Uterus (tissue), 4 donors: Measurements from ENCODE around the gene ZNF668. TPM values are rescaled to one million over a fixed set of nuclear protein-coding genes. Genes with fewer than 3 reads are reported as not detected.

Experiments
- DNase-seq, 2 donors: peaks; one replicate each; pipeline ENCODE4 v3.0.0-alpha.2; 2019 to 2020
- H3K27ac ChIP-seq, 2 donors: fragments of 200-600 bp; sonication (generic); 1 replicate in 1 of 2; 2 replicates in 1 of 2; pipeline ENCODE4 v1.5.1; 2016 to 2018
- H3K27me3 ChIP-seq, 2 donors: fragments of 200-600 bp; sonication (generic); one replicate each; pipeline ENCODE4 v1.5.1; 2018 to 2019; ENCODE audit warnings: control low read depth in 1 of 2
- H3K36me3 ChIP-seq, 2 donors: fragments of 200-600 bp; sonication (generic); one replicate each; pipeline ENCODE4 v1.5.1; 2019; ENCODE audit warnings: control low read depth in 1 of 2
- H3K4me1 ChIP-seq, 2 donors: fragments of 200-600 bp; sonication (generic); one replicate each; pipeline ENCODE4 v1.5.1; 2018 to 2019; ENCODE audit warnings: control low read depth in 1 of 2
- H3K4me3 ChIP-seq, 2 donors: fragments of 200-600 bp; sonication (generic); 1 replicate in 1 of 2; 2 replicates in 1 of 2; pipeline ENCODE4 v1.5.1; 2018 to 2019; ENCODE audit warnings: mild to moderate bottlenecking in 1 of 2
- H3K9me3 ChIP-seq, 2 donors: fragments of 200-600 bp; sonication (generic); one replicate each; pipeline ENCODE4 v1.5.1; 2019; ENCODE audit warnings: control low read depth in 1 of 2
- CTCF ChIP-seq, 4 experiments: fragments of 200-600 bp in 2 of 4; fragments of 450-650 bp in 2 of 4; sonication (generic) in 2 of 4; IDR thresholded peaks; one replicate each; pipeline ENCODE4 v1.5.1; 2016 to 2019; ENCODE audit warnings: antibody characterized with exemption in 4 of 4, mild to moderate bottlenecking in 2 of 4, moderate library complexity in 1 of 4
- POLR2A ChIP-seq, 2 donors: fragments of 450-650 bp; IDR thresholded peaks; one replicate each; pipeline ENCODE4 v1.6.1; 2016; ENCODE audit warnings: antibody characterized with exemption in 2 of 2, mild to moderate bottlenecking in 1 of 2, moderate library complexity in 1 of 2
- intact Hi-C: fragments of 100-400 bp; cut with DNase I; formaldehyde crosslinking; loops from one replicate; pipeline ENCODE4 v1.15.1; 2023; ENCODE audit warnings: low total_unique reads
- total RNA-seq, 4 donors: library from RNA; depleted of rRNA in 3 of 4; stranded (reverse); fragments of >200 nt in 3 of 4; gene quantifications; one replicate each; pipeline versions ENCODE4 v1.1.0 to v1.2.4, GENCODE V29; 2014 to 2023
- donor health status: DM: yes; HTN: yes; CAD: no.

The ZNF668 gene
- total RNA-seq, 4 donors from 2014 or later = 4.4 to 20.6 (median 6.4) TPM

DNA sequence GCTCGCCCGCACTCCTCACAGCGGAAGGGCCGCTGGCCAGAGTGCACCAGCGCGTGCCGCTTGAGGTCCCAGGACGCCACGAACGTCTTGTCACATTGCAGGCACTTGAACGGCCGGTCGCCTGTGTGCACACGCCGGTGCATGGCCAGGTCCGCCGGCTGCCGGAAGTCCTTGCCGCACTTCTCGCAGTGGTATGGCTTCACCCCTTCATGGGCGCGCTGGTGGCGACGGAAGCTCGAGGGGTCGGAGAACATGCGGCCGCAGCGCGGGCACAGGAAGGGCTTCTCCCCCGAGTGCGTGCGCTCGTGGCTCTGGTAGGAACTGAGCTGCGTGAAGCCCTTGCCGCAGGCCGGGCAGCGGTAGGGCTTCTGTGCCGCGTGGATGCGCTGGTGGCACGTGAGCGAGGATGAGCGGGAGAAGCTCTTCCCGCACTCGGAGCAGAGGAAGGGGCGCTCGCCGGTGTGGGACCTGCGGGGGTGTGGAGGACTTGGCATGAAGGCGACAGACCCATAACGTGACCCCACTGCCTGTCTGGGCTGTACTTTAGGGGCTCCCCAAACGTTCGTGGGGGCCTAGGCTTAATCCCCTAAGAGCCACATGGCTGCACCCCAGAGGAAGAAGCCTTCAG is 12.1 kb downstream of the ZNF668 start:
- intact Hi-C loops = no loop called here

GRCh38 chr16:31061126-31061812 is 12.8 kb downstream of the ZNF668 start:
- H3K36me3 ChIP-seq = no peaks in the 10 kb centered on the region
- no peaks in the 10 kb centered on the region for H3K27me3 ChIP-seq
- TF ChIP-seq CTCF (IDR thresholded peaks at IDR 0.05) (no peak), POLR2A (IDR thresholded peaks at IDR 0.05) (no peak)
- intact Hi-C loops = no loop called here
- H3K4me3 ChIP-seq = no peak overlapping the region
- DNase-seq = no peak
- H3K4me1 ChIP-seq = no peaks in the 10 kb centered on the region
- no peak overlapping the region for H3K27ac ChIP-seq
- no peaks in the 10 kb centered on the region for H3K9me3 ChIP-seq

More for the DNA sequence above, 12.1 kb downstream of the ZNF668 start:
- no peak overlapping the region for H3K27ac ChIP-seq
- no peaks in the 10 kb centered on the region for H3K36me3 ChIP-seq
- H3K9me3 ChIP-seq = no peaks in the 10 kb centered on the region
- H3K27me3 ChIP-seq = no peaks in the 10 kb centered on the region
- no peaks in the 10 kb centered on the region for H3K4me1 ChIP-seq
- DNase-seq = no peak
- no peak overlapping the region for H3K4me3 ChIP-seq
- no peak for TF ChIP-seq CTCF (IDR thresholded peaks at IDR 0.05)
- no peak for TF ChIP-seq POLR2A (IDR thresholded peaks at IDR 0.05)

DNA sequence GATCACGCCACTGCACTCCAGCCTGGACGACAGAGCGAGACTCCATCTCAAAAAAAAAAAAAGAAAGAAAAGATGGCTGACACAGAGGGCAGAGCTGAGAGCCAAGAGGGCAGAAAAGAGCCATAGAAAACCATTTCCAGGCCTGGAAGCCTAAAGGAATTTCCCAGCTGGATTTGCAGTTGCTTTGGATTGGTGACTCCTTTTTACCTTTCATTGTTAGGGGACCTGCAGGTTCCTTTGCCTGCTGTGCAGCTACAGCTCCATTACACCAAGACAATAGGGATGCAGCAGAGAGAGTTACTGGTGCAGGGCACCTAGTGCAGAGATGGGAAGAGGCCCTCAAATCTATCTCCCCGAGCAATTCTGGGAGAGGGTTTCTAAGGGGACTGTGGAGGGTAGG is 18.4 kb downstream of the ZNF668 start:
- intact Hi-C loops = no loop called here
- H3K36me3 ChIP-seq = no peaks in the 10 kb centered on the region
- no peaks in the 10 kb centered on the region for H3K4me1 ChIP-seq
- TF ChIP-seq POLR2A (IDR thresholded peaks at IDR 0.05) (no peak), CTCF (IDR thresholded peaks at IDR 0.05) (no peak)
- no peaks in the 10 kb centered on the region for H3K9me3 ChIP-seq
- no peak overlapping the region for H3K4me3 ChIP-seq
- DNase-seq = no peak
- no peak overlapping the region for H3K27ac ChIP-seq
- H3K27me3 ChIP-seq = no peaks in the 10 kb centered on the region

DNA sequence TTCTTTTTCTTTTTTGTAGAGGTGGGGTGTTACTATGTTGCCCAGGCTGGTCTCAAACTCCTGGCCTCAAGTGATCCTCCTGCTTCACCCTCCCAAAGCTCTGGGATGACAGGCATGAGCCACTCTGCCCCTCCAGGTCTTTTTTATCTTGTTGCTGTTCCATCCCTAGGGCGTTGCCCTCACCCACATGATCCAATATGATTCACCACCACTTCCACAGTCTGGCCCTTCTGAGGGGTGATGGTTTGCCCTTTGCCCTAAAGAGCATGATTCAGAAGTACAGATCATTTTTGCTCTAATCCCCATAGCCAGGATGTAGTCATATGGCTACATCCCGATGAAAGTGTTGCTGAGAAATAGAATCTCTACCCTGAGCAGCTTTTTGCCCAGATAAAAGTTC is 21.9 kb downstream of the ZNF668 start:
- Histone ChIP-seq H3K36me3 (no peaks in the 10 kb centered on the region), H3K4me1 (no peaks in the 10 kb centered on the region), H3K27ac (no peak overlapping the region), H3K9me3 (no peaks in the 10 kb centered on the region), H3K4me3 (no peak overlapping the region), H3K27me3 (no peaks in the 10 kb centered on the region)
- TF ChIP-seq CTCF (IDR thresholded peaks at IDR 0.05) (no peak), POLR2A (IDR thresholded peaks at IDR 0.05) (no peak)
- intact Hi-C loops = no loop called here
- no peak for DNase-seq

- no peaks in the 10 kb centered on the region for H3K36me3 ChIP-seq
- intact Hi-C loops = no loop called here
- H3K4me3 ChIP-seq = no peak overlapping the region
- H3K9me3 ChIP-seq = no peaks in the 10 kb centered on the region
- H3K4me1 ChIP-seq = no peaks in the 10 kb centered on the region
- H3K27me3 ChIP-seq = no peaks in the 10 kb centered on the region
- H3K27ac ChIP-seq = no peak overlapping the region
- TF ChIP-seq CTCF (IDR thresholded peaks at IDR 0.05) = no peak
- no peak for TF ChIP-seq POLR2A (IDR thresholded peaks at IDR 0.05)
- DNase-seq = no peak
These were observed 23.6 kb downstream of the ZNF668 start for GRCh38 chr16:31050280-31051030.
